ENCODE results near the gene GLIPR1L1.

Gene GLIPR1L1

DNA sequence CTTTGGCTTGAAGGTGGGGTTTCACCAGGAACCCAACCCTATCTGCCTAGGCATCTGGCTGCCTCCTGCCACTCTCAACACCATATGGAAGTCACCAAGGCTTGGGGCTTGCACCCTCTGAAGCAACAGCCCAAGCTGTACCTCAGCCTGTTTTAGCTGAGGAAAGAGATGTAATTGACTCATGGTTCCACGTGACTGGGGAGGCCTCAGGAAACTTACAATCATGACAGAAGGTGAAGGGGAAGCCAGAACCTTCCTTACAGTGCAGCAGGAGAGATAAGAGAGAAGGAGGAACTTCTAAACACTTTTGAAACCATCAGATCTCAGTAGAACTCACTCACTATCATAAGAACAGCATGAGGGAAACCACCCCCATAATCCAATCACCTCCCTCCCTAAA, 26.9 kb downstream of the GLIPR1L1 start (continued):
- TF ChIP-seq ZNF792 (tag by site-specific recombination; IDR thresholded peaks at IDR 0.05) (no peak), ZNF239 (tag by site-specific recombination; IDR thresholded peaks at IDR 0.05) (no peak), IKZF3 (tag by site-specific recombination; IDR thresholded peaks at IDR 0.05) (no peak)

DNA sequence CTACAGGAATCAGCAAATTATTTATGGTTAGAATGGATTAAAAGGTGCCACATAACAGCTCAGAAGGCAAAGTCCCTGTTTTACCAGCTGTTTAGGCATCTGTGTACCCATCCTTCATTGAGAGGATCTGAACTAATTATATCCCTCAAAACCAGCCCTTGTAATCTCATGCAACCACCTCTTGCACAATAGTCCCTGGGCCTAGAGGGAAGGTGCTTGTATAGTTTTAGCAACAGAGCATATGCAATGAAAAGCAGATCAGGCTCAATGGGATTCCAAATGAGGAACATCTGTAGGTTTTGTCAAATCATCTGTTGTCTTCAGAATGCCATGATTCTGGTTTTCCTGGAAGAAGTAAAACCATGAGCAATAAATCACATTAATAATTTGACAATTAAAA, 30.4 kb downstream of the GLIPR1L1 start:
- H3K27ac ChIP-seq (ENCODE audit: extremely low read depth, low read depth, low read length) = no peak overlapping the region
- no peaks in the 10 kb centered on the region for H3K36me3 ChIP-seq (ENCODE audit: control insufficient read depth in 2 of 2, insufficient read depth in 1 of 2, low read length in 2 of 2)
- no peak overlapping the region for H3K4me3 ChIP-seq (ENCODE audit: low read depth, low read length)
- no peak for TF ChIP-seq FEZF1 (tag by site-specific recombination; IDR thresholded peaks at IDR 0.05)
- TF ChIP-seq GLIS1 (tag by site-specific recombination; IDR thresholded peaks at IDR 0.05) = no peak
- TF ChIP-seq ZNF544 (tag by site-specific recombination; IDR thresholded peaks at IDR 0.05) = no peak
- TF ChIP-seq ZNF221 (tag by site-specific recombination; IDR thresholded peaks at IDR 0.05; ENCODE audit: borderline replicate concordance) = no peak
- TF ChIP-seq YY1 (tag by site-specific recombination; IDR thresholded peaks at IDR 0.05) = no peak
- TF ChIP-seq ZSCAN18 (tag by site-specific recombination; IDR thresholded peaks at IDR 0.05) = no peak
- no peak for TF ChIP-seq ZNF366 (tag by site-specific recombination; conservative IDR thresholded peaks at IDR 0.05)
- no peak for TF ChIP-seq ZNF433 (tag by site-specific recombination; IDR thresholded peaks at IDR 0.05; ENCODE audit: low read depth)
- no peak for TF ChIP-seq TRIM28 (IDR thresholded peaks at IDR 0.05; ENCODE audit: borderline replicate concordance, low read length)
- no peak for TF ChIP-seq ZBTB49 (tag by site-specific recombination; IDR thresholded peaks at IDR 0.05; ENCODE audit: low read depth)
- TF ChIP-seq ELK4 (IDR thresholded peaks at IDR 0.05; ENCODE audit: borderline replicate concordance, low read depth, low read length) = no peak
- no peak for TF ChIP-seq SALL2 (tag by site-specific recombination; IDR thresholded peaks at IDR 0.05; ENCODE audit: borderline replicate concordance)
- no peak for TF ChIP-seq ZNF223 (tag by site-specific recombination; IDR thresholded peaks at IDR 0.05)
- no peaks in the 10 kb centered on the region for H3K4me1 ChIP-seq (ENCODE audit: control insufficient read depth, insufficient read depth, low read length)
- ChIA-PET CTCF (interaction anchor here (1.2 kb wide), 1 partner anchor 26 kb away, joined by 3 read pairs; the partner anchor contains the start of gene GLIPR1L2), POLR2A (no interaction called here)
- H3K9me3 ChIP-seq (ENCODE audit: control insufficient read depth, insufficient read depth, low read depth, low read length) = no peaks in the 10 kb centered on the region

GRCh38 chr12:75366629-75367028, 32.2 kb downstream of the GLIPR1L1 start:
- Histone ChIP-seq H3K4me3 (ENCODE audit: low read depth, low read length) (no peak overlapping the region), H3K9me3 (ENCODE audit: control insufficient read depth, insufficient read depth, low read depth, low read length) (no peaks in the 10 kb centered on the region), H3K4me1 (ENCODE audit: control insufficient read depth, insufficient read depth, low read length) (no peaks in the 10 kb centered on the region), H3K36me3 (ENCODE audit: control insufficient read depth in 2 of 2, insufficient read depth in 1 of 2, low read length in 2 of 2) (no peaks in the 10 kb centered on the region), H3K27ac (ENCODE audit: extremely low read depth, low read depth, low read length) (no peak overlapping the region)
- ChIA-PET POLR2A (no interaction called here), CTCF (interaction anchor here (0.6 to 1.0 kb wide), 2 partner anchors 66 to 397 kb away, joined by 3 read pairs; no protein-coding TSS in a partner anchor)
- TF ChIP-seq WT1 (tag by site-specific recombination; IDR thresholded peaks at IDR 0.05) (no peak), ZNF776 (tag by site-specific recombination; IDR thresholded peaks at IDR 0.05; ENCODE audit: borderline replicate concordance) (no peak), ZNF366 (tag by site-specific recombination; conservative IDR thresholded peaks at IDR 0.05) (no peak), GLIS1 (tag by site-specific recombination; IDR thresholded peaks at IDR 0.05) (no peak), ZNF791 (tag by site-specific recombination; IDR thresholded peaks at IDR 0.05) (no peak), GLI2 (tag by site-specific recombination; IDR thresholded peaks at IDR 0.05; ENCODE audit: borderline replicate concordance, low read depth) (no peak), EGR2 (tag by site-specific recombination; IDR thresholded peaks at IDR 0.05; ENCODE audit: low read depth) (no peak), YY1 (tag by site-specific recombination; IDR thresholded peaks at IDR 0.05) (no peak), ZNF473 (tag by site-specific recombination; IDR thresholded peaks at IDR 0.05) (no peak)
- TF ChIP-seq, protein P1, sequence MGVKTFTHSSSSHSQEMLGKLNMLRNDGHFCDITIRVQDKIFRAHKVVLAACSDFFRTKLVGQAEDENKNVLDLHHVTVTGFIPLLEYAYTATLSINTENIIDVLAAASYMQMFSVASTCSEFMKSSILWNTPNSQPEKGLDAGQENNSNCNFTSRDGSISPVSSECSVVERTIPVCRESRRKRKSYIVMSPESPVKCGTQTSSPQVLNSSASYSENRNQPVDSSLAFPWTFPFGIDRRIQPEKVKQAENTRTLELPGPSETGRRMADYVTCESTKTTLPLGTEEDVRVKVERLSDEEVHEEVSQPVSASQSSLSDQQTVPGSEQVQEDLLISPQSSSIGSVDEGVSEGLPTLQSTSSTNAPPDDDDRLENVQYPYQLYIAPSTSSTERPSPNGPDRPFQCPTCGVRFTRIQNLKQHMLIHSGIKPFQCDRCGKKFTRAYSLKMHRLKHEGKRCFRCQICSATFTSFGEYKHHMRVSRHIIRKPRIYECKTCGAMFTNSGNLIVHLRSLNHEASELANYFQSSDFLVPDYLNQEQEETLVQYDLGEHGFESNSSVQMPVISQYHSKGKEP (tag by site-specific recombination; IDR thresholded peaks at IDR 0.05) = no peak
- TF ChIP-seq, protein P2, sequence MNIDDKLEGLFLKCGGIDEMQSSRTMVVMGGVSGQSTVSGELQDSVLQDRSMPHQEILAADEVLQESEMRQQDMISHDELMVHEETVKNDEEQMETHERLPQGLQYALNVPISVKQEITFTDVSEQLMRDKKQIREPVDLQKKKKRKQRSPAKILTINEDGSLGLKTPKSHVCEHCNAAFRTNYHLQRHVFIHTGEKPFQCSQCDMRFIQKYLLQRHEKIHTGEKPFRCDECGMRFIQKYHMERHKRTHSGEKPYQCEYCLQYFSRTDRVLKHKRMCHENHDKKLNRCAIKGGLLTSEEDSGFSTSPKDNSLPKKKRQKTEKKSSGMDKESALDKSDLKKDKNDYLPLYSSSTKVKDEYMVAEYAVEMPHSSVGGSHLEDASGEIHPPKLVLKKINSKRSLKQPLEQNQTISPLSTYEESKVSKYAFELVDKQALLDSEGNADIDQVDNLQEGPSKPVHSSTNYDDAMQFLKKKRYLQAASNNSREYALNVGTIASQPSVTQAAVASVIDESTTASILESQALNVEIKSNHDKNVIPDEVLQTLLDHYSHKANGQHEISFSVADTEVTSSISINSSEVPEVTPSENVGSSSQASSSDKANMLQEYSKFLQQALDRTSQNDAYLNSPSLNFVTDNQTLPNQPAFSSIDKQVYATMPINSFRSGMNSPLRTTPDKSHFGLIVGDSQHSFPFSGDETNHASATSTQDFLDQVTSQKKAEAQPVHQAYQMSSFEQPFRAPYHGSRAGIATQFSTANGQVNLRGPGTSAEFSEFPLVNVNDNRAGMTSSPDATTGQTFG (tag by site-specific recombination; IDR thresholded peaks at IDR 0.05; ENCODE audit: borderline replicate concordance) = no peak
